Mammary epithelial cell (primary cell): ENCODE measurements around the gene CEP112.

Experiments used
- EZH2 ChIP-seq: IDR thresholded peaks from 2 replicates; pipeline ENCODE4 v1.6.1; 2012; ENCODE audit warnings: low read length, inconsistent platforms, borderline replicate concordance
- TF ChIP-seq, protein P1 (sequence below), 2 donors: IDR thresholded peaks in 1 of 2; conservative IDR thresholded peaks in 1 of 2; 2 replicates each; pipeline ENCODE4 v1.5.1; 2011 to 2012; ENCODE audit warnings: inconsistent platforms in 2 of 2, low read length in 2 of 2, mild to moderate bottlenecking in 2 of 2, control low read depth in 1 of 2, low read depth in 1 of 2; ENCODE audit not compliant: insufficient read depth in 1 of 2; ENCODE audit errors: extremely low read depth in 1 of 2

DNA sequence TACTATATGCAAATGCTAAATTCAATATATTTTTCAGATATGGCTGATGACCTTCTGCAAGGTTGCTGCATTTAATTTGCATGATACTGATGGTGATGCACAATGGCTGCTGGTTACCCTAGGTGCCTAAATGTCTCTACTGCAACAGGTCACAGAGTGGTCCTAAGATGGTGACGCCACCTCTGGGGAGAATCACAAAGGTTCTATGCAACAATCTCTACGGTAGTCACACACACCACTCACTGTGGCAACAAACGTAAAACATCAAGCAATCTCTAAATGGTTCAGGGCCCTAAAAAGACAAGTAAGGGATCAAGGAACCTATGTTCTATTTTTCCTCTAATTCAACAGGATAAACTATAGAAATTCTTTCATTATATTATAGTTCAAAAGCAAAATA, 293.3 kb downstream of the CEP112 start:
- TF ChIP-seq, protein P1, sequence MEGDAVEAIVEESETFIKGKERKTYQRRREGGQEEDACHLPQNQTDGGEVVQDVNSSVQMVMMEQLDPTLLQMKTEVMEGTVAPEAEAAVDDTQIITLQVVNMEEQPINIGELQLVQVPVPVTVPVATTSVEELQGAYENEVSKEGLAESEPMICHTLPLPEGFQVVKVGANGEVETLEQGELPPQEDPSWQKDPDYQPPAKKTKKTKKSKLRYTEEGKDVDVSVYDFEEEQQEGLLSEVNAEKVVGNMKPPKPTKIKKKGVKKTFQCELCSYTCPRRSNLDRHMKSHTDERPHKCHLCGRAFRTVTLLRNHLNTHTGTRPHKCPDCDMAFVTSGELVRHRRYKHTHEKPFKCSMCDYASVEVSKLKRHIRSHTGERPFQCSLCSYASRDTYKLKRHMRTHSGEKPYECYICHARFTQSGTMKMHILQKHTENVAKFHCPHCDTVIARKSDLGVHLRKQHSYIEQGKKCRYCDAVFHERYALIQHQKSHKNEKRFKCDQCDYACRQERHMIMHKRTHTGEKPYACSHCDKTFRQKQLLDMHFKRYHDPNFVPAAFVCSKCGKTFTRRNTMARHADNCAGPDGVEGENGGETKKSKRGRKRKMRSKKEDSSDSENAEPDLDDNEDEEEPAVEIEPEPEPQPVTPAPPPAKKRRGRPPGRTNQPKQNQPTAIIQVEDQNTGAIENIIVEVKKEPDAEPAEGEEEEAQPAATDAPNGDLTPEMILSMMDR (conservative IDR thresholded peaks at IDR 0.05 in 1 of 2, IDR thresholded peaks at IDR 0.05 in 1 of 2; ENCODE audit: extremely low read depth in 1 of 2, insufficient read depth in 1 of 2, low read depth in 1 of 2, low read length in 2 of 2), result no peak
- TF ChIP-seq EZH2, result no peak
